H9 (cell line): ENCODE measurements around the gene ZNF654. TPM values are rescaled to one million over a fixed set of nuclear protein-coding genes. Genes with fewer than 3 reads are reported as not detected.

Experiments
- DNase-seq: peaks from one replicate; pipeline ENCODE4 v3.0.0-alpha.2; 2017
- H2AFZ ChIP-seq: one replicate; pipeline ENCODE4 v1.6.1; 2013; ENCODE audit warnings: mild to moderate bottlenecking, low read length, control low read depth, moderate library complexity
- H2AK5ac ChIP-seq: 2 replicates; pipeline ENCODE4 v1.6.1; 2013; ENCODE audit warnings: low read length, control low read depth, mixed read lengths; ENCODE audit not compliant: insufficient read length
- H2BK120ac ChIP-seq: one replicate; pipeline ENCODE4 v1.6.1; 2013; ENCODE audit warnings: low read depth, mild to moderate bottlenecking, low read length, control low read depth, inconsistent platforms; ENCODE audit not compliant: poor library complexity, severe bottlenecking
- H2BK12ac ChIP-seq: 2 replicates; pipeline ENCODE4 v1.6.1; 2013; ENCODE audit warnings: low read length, control low read depth, mixed read lengths, low read depth; ENCODE audit not compliant: insufficient read length
- H2BK15ac ChIP-seq: 2 replicates; pipeline ENCODE4 v1.6.1; 2013; ENCODE audit warnings: low read depth, low read length, control low read depth
- H2BK20ac ChIP-seq: one replicate; pipeline ENCODE4 v1.6.1; 2013; ENCODE audit warnings: low read depth, mild to moderate bottlenecking, low read length, control low read depth, inconsistent platforms; ENCODE audit not compliant: poor library complexity, severe bottlenecking
- H2BK5ac ChIP-seq: 2 replicates; pipeline ENCODE4 v1.6.1; 2013; ENCODE audit warnings: low read length, control low read depth, mixed read lengths; ENCODE audit not compliant: insufficient read length
- H3K14ac ChIP-seq: 2 replicates; pipeline ENCODE4 v1.6.1; 2013; ENCODE audit warnings: low read length, control low read depth; ENCODE audit not compliant: insufficient read depth
- H3K18ac ChIP-seq: 2 replicates; pipeline ENCODE4 v1.6.1; 2013; ENCODE audit warnings: low read depth, mild to moderate bottlenecking, mixed read lengths, low read length, control low read depth; ENCODE audit not compliant: insufficient read length
- H3K23ac ChIP-seq: 2 replicates; pipeline ENCODE4 v1.6.1; 2013; ENCODE audit warnings: low read length, control low read depth, mixed read lengths, low read depth; ENCODE audit not compliant: insufficient read length
- H3K23me2 ChIP-seq: 2 replicates; pipeline ENCODE4 v1.6.1; 2013; ENCODE audit warnings: low read depth, mild to moderate bottlenecking, mixed read lengths, low read length, control low read depth; ENCODE audit not compliant: insufficient read length, poor library complexity, severe bottlenecking
- H3K27ac ChIP-seq: 2 replicates; pipeline ENCODE4 v1.5.1; 2013; ENCODE audit warnings: low read length, control low read depth, mixed read lengths, low read depth; ENCODE audit not compliant: insufficient read length
- H3K27me3 ChIP-seq: 2 replicates; pipeline ENCODE4 v1.6.1; 2013; ENCODE audit warnings: low read length, control low read depth, inconsistent platforms; ENCODE audit not compliant: insufficient read depth
- H3K4ac ChIP-seq: 2 replicates; pipeline ENCODE4 v1.6.1; 2013; ENCODE audit warnings: low read depth, mild to moderate bottlenecking, control low read depth, inconsistent platforms, low read length, moderate library complexity
- H3K4me1 ChIP-seq: 2 replicates; pipeline ENCODE4 v1.6.1; 2013; ENCODE audit warnings: low read length, control low read depth, inconsistent platforms; ENCODE audit not compliant: insufficient read depth
- H3K4me2 ChIP-seq: 2 replicates; pipeline ENCODE4 v1.6.1; 2013; ENCODE audit warnings: low read length, control low read depth, mixed read lengths; ENCODE audit not compliant: insufficient read length, insufficient read depth
- H3K56ac ChIP-seq: 2 replicates; pipeline ENCODE4 v1.6.1; 2013; ENCODE audit warnings: low read depth, mild to moderate bottlenecking, mixed read lengths, low read length, control low read depth; ENCODE audit not compliant: insufficient read length
- H3K79me1 ChIP-seq: 2 replicates; pipeline ENCODE4 v1.6.1; 2013; ENCODE audit warnings: low read depth, mild to moderate bottlenecking, moderate library complexity, low read length, control low read depth, inconsistent platforms; ENCODE audit not compliant: insufficient read depth, poor library complexity, severe bottlenecking
- H3K79me2 ChIP-seq: 2 replicates; pipeline ENCODE4 v1.6.1; 2013; ENCODE audit warnings: low read length, control low read depth, inconsistent platforms; ENCODE audit not compliant: insufficient read depth
- H3K9ac ChIP-seq: 2 replicates; pipeline ENCODE4 v1.6.1; 2013; ENCODE audit warnings: low read length, control low read depth, mixed read lengths; ENCODE audit not compliant: insufficient read length; ENCODE audit errors: extremely low read depth
- H3K9me3 ChIP-seq: one replicate; pipeline ENCODE4 v1.6.1; 2013; ENCODE audit warnings: low read depth, low read length, inconsistent platforms; ENCODE audit not compliant: control insufficient read depth
- H3T11ph ChIP-seq: one replicate; pipeline ENCODE4 v1.6.1; 2013; ENCODE audit warnings: mild to moderate bottlenecking, low read length, control low read depth, inconsistent platforms
- H4K20me1 ChIP-seq: one replicate; pipeline ENCODE4 v1.6.1; 2013; ENCODE audit not compliant: control insufficient read depth, insufficient read length, insufficient read depth
- H4K5ac ChIP-seq: 2 replicates; pipeline ENCODE4 v1.6.1; 2013; ENCODE audit warnings: low read depth, mild to moderate bottlenecking, mixed read lengths, low read length, control low read depth; ENCODE audit not compliant: insufficient read length
- H4K8ac ChIP-seq: replicated peaks from 2 replicates; pipeline ENCODE4 v1.6.1; 2013; ENCODE audit warnings: low read length, control low read depth, mixed read lengths, low read depth; ENCODE audit not compliant: insufficient read length
- H4K91ac ChIP-seq: 2 replicates; pipeline ENCODE4 v1.6.1; 2013; ENCODE audit warnings: low read depth, mild to moderate bottlenecking, moderate library complexity, mixed read lengths, low read length, control low read depth; ENCODE audit not compliant: insufficient read length
- H3K27ac Mint-ChIP-seq, 3 experiments: 2 replicates in 2 of 3; 3 replicates in 1 of 3; pipeline ENCODE4 v1.8.0; 2020 to 2021; ENCODE audit warnings: mixed read lengths in 3 of 3, mild to moderate bottlenecking in 1 of 3, moderate library complexity in 1 of 3
- H3K27me3 Mint-ChIP-seq: 2 replicates; pipeline ENCODE4 v1.8.0; 2021; ENCODE audit warnings: low read depth, mild to moderate bottlenecking, moderate library complexity, mixed read lengths
- H3K36me3 Mint-ChIP-seq, 3 experiments: 2 replicates in 2 of 3; 3 replicates in 1 of 3; pipeline ENCODE4 v1.8.0; 2020 to 2021; ENCODE audit warnings: low read depth in 3 of 3, mixed read lengths in 3 of 3; ENCODE audit not compliant: insufficient read depth in 1 of 3
- H3K4me1 Mint-ChIP-seq, 2 experiments: 2 replicates each; pipeline ENCODE4 v1.8.0; 2020; ENCODE audit warnings: mixed read lengths in 2 of 2
- H3K4me3 Mint-ChIP-seq, 2 experiments: 2 replicates in 1 of 2; 3 replicates in 1 of 2; pipeline ENCODE4 v1.8.0; 2020 to 2021; ENCODE audit warnings: mild to moderate bottlenecking in 2 of 2, mixed read lengths in 2 of 2, moderate library complexity in 1 of 2
- H3K9me3 Mint-ChIP-seq, 2 experiments: 2 replicates in 1 of 2; 3 replicates in 1 of 2; pipeline ENCODE4 v1.8.0; 2020; ENCODE audit warnings: mild to moderate bottlenecking in 2 of 2, mixed read lengths in 2 of 2, moderate library complexity in 1 of 2
- CTCF ChIP-seq: fragments of 200-600 bp; sonication (generic); conservative IDR thresholded peaks from 3 replicates; pipeline ENCODE4 v1.8.0; 2021; ENCODE audit warnings: antibody characterized with exemption, mild to moderate bottlenecking
- WGBS: extraction: QIAGEN DNeasy Blood & Tissue Kit; methylation state at CpG from one replicate; pipeline ENCODE4 v1.1.7; 2013; ENCODE audit warnings: missing lambda C conversion rate, low lambda C conversion rate, mixed read lengths; ENCODE audit not compliant: insufficient read length; ENCODE audit errors: extremely low coverage; 5-methylcytosine and 5-hydroxymethylcytosine counted together
- total RNA-seq: library from RNA; stranded (reverse); gene quantifications from 2 replicates; pipeline ENCODE4 v1.2.1, GENCODE V29; 2021

The ZNF654 gene
- total RNA-seq, 1 experiment from 2014 or later, result 8.7 TPM

- no peak overlapping the region for H3K4me3 Mint-ChIP-seq
- Histone ChIP-seq H3K4me1 (no peaks in the 10 kb centered on the region), H3K14ac (no peak overlapping the region), H2BK12ac (no peak overlapping the region), H3K27me3 (no peaks in the 10 kb centered on the region), H2BK5ac (no peak overlapping the region), H2AK5ac (no peak overlapping the region), H3K4me2 (no peak overlapping the region), H2BK20ac (no peak overlapping the region), H3K27ac (no peak overlapping the region), H4K91ac (no peak overlapping the region), H4K8ac (no peak overlapping the region), H3K56ac (no peak overlapping the region), H4K20me1 (no peaks in the 10 kb centered on the region), H3K23me2 (no peaks in the 10 kb centered on the region), H2BK15ac (no peak overlapping the region), H3T11ph (no peak overlapping the region), H3K79me2 (no peaks in the 10 kb centered on the region), H3K9me3 (no peaks in the 10 kb centered on the region), H3K79me1 (no peaks in the 10 kb centered on the region), H4K5ac (no peak overlapping the region), H3K9ac (no peak overlapping the region), H3K23ac (no peak overlapping the region), H3K4ac (no peak overlapping the region), H2AFZ (no peak overlapping the region), H2BK120ac (no peak overlapping the region), H3K18ac (no peak overlapping the region)
- no peak for TF ChIP-seq CTCF
- DNase-seq, result no peak
- H3K9me3 Mint-ChIP-seq, result peaks cover 4 to 9% of the 10 kb centered on the region in 2 experiments
- H3K27me3 Mint-ChIP-seq, result no peaks in the 10 kb centered on the region
- H3K36me3 Mint-ChIP-seq, result peaks cover 9 to 19% (median 13%) of the 10 kb centered on the region in 3 experiments; a peak in 6 of 7 replicates
- H3K4me1 Mint-ChIP-seq, result peaks cover 0 to 8% of the 10 kb centered on the region in 2 experiments; a peak in 2 of 4 replicates
- no peak overlapping the region; a peak in 1 of 7 replicates for H3K27ac Mint-ChIP-seq
- no CpG with 5 or more reads among the region's 2 CpGs for WGBS
Measured at GRCh38 chr3:88082854-88083253, 23.8 kb downstream of the ZNF654 start.
